IMR-90 (cell line): Measurements from ENCODE around the gene CCNJL.

Experiments
- BHLHE40 ChIP-seq: fragments of 150-350 bp; IDR thresholded peaks from 2 replicates; pipeline ENCODE4 v1.6.1; 2016; ENCODE audit warnings: mild to moderate bottlenecking, low read depth, low read length
- CEBPB ChIP-seq: IDR thresholded peaks from 2 replicates; pipeline ENCODE4 v1.6.1; 2012; ENCODE audit warnings: low read depth, low read length, improper control_type of control experiment
- CTCF ChIP-seq: conservative IDR thresholded peaks from 2 replicates; pipeline ENCODE4 v1.5.1; 2012; ENCODE audit warnings: mild to moderate bottlenecking, low read depth, low read length, improper control_type of control experiment
- FOS ChIP-seq: fragments of 150-350 bp; IDR thresholded peaks from 2 replicates; pipeline ENCODE4 v1.6.1; 2016; ENCODE audit warnings: low read depth, low read length
- NFE2L2 ChIP-seq: fragments of 150-350 bp; IDR thresholded peaks from 2 replicates; pipeline ENCODE4 v1.6.1; 2016; ENCODE audit warnings: low read depth, mild to moderate bottlenecking, low read length
- POLR2A ChIP-seq: IDR thresholded peaks from 2 replicates; pipeline ENCODE4 v1.6.1; 2012; ENCODE audit warnings: mild to moderate bottlenecking, low read depth, low read length
- RAD21 ChIP-seq: IDR thresholded peaks from 2 replicates; pipeline ENCODE4 v1.6.1; 2012; ENCODE audit warnings: low read length, improper control_type of control experiment
- RCOR1 ChIP-seq: IDR thresholded peaks from 2 replicates; pipeline ENCODE4 v1.6.1; 2012; ENCODE audit warnings: mild to moderate bottlenecking, low read length, improper control_type of control experiment; ENCODE audit not compliant: insufficient replicate concordance
- RFX5 ChIP-seq: IDR thresholded peaks from 2 replicates; pipeline ENCODE4 v1.8.0; 2012; ENCODE audit warnings: low read depth, mild to moderate bottlenecking, low read length, moderate library complexity
- SMC3 ChIP-seq: fragments of 150-350 bp; IDR thresholded peaks from 2 replicates; pipeline ENCODE4 v1.6.1; 2016; ENCODE audit warnings: low read depth, mild to moderate bottlenecking, antibody characterized with exemption, low read length, moderate library complexity

GRCh38 chr5:160266044-160266443 lies 46.3 kb downstream of the CCNJL start:
- TF ChIP-seq CTCF, result no peak
- TF ChIP-seq SMC3, result no peak
- TF ChIP-seq POLR2A, result no peak
- TF ChIP-seq RAD21, result no peak
- no peak for TF ChIP-seq FOS
- no peak for TF ChIP-seq BHLHE40
- no peak for TF ChIP-seq CEBPB
- TF ChIP-seq NFE2L2, result no peak
- no peak for TF ChIP-seq RCOR1
- TF ChIP-seq RFX5, result no peak
